CD14-positive monocyte (primary cell): ENCODE measurements around the gene ACSL6. TPM values are rescaled to one million over a fixed set of nuclear protein-coding genes. Genes with fewer than 3 reads are reported as not detected.

ENCODE experiments used
- DNase-seq, 3 donors: peaks; one replicate each; pipeline ENCODE4 v3.0.0-alpha.2; 2011 to 2022
- H2AFZ ChIP-seq: 2 replicates; pipeline ENCODE4 v1.6.0; 2012; ENCODE audit warnings: mild to moderate bottlenecking, low read depth, low read length, inconsistent platforms; ENCODE audit not compliant: insufficient read depth, poor library complexity, severe bottlenecking
- H3K27ac ChIP-seq, 2 donors: 1 replicate in 1 of 2; 2 replicates in 1 of 2; pipeline ENCODE4 v1.5.1; 2012 to 2013; ENCODE audit warnings: low read length in 2 of 2, control low read depth in 1 of 2, inconsistent platforms in 1 of 2, low read depth in 1 of 2, mild to moderate bottlenecking in 1 of 2
- H3K27me3 ChIP-seq, 2 donors: one replicate each; pipeline versions ENCODE4 v1.6.0 to v1.6.1; 2011 to 2013; ENCODE audit warnings: low read length in 2 of 2; ENCODE audit not compliant: control insufficient read depth in 2 of 2, insufficient read depth in 2 of 2
- H3K36me3 ChIP-seq, 2 donors: replicated peaks in 1 of 2; 1 replicate in 1 of 2; 2 replicates in 1 of 2; pipeline versions ENCODE4 v1.5.1 to v1.6.1; 2012 to 2013; ENCODE audit warnings: low read length in 2 of 2, control low read depth in 1 of 2, inconsistent platforms in 1 of 2, mild to moderate bottlenecking in 1 of 2; ENCODE audit not compliant: insufficient read depth in 2 of 2, control insufficient read depth in 1 of 2
- H3K4me1 ChIP-seq, 2 donors: 1 replicate in 1 of 2; 2 replicates in 1 of 2; pipeline versions ENCODE4 v1.5.1 to v1.6.1; 2012 to 2013; ENCODE audit warnings: low read length in 2 of 2, control low read depth in 1 of 2, inconsistent platforms in 1 of 2, mild to moderate bottlenecking in 1 of 2, moderate library complexity in 1 of 2; ENCODE audit not compliant: insufficient read depth in 2 of 2, control insufficient read depth in 1 of 2
- H3K4me2 ChIP-seq: replicated peaks from 2 replicates; pipeline ENCODE3; 2012; ENCODE audit warnings: low read length, moderate library complexity, mild to moderate bottlenecking; ENCODE audit not compliant: poor library complexity, severe bottlenecking; ENCODE audit errors: extremely low read depth
- H3K4me3 ChIP-seq, 3 experiments: fragments of 200-600 bp in 1 of 3; sonication (generic) in 1 of 3; replicated peaks in 1 of 3; 1 replicate in 2 of 3; 2 replicates in 1 of 3; pipeline ENCODE4 v1.5.1; 2011 to 2013; ENCODE audit warnings: low read length in 3 of 3, mild to moderate bottlenecking in 3 of 3, control low read depth in 2 of 3, low read depth in 2 of 3, inconsistent platforms in 1 of 3, moderate library complexity in 1 of 3
- H3K79me2 ChIP-seq: 2 replicates; pipeline ENCODE4 v1.6.0; 2012; ENCODE audit warnings: mild to moderate bottlenecking, control low read depth, inconsistent platforms, low read length, moderate library complexity; ENCODE audit not compliant: insufficient read depth
- H3K9ac ChIP-seq: 2 replicates; pipeline ENCODE4 v1.6.0; 2017; ENCODE audit warnings: low read length, mild to moderate bottlenecking; ENCODE audit not compliant: insufficient read depth, poor library complexity, severe bottlenecking
- H3K9me3 ChIP-seq, 2 donors: replicated peaks in 1 of 2; 1 replicate in 1 of 2; 2 replicates in 1 of 2; pipeline versions ENCODE4 v1.5.1 to v1.6.1; 2012 to 2013; ENCODE audit warnings: low read length in 2 of 2, control low read depth in 1 of 2; ENCODE audit not compliant: control insufficient read depth in 1 of 2, insufficient read depth in 1 of 2
- H4K20me1 ChIP-seq: 2 replicates; pipeline ENCODE4 v1.6.0; 2012; ENCODE audit warnings: mild to moderate bottlenecking, low read length, control low read depth, moderate library complexity; ENCODE audit not compliant: insufficient read depth
- H3K27ac Mint-ChIP-seq, 7 donors: one replicate each; pipeline ENCODE4 v1.8.0; 2020; ENCODE audit warnings: mild to moderate bottlenecking in 7 of 7, mixed read lengths in 7 of 7, moderate library complexity in 6 of 7, inconsistent platforms in 2 of 7
- H3K27me3 Mint-ChIP-seq, 3 donors: one replicate each; pipeline ENCODE4 v1.8.0; 2021 to 2022; ENCODE audit warnings: low read depth in 3 of 3, mild to moderate bottlenecking in 3 of 3, mixed read lengths in 3 of 3, moderate library complexity in 3 of 3, inconsistent platforms in 1 of 3
- H3K36me3 Mint-ChIP-seq, 2 donors: one replicate each; pipeline ENCODE4 v1.8.0; 2020; ENCODE audit warnings: mixed read lengths in 2 of 2, inconsistent platforms in 1 of 2, mild to moderate bottlenecking in 1 of 2
- H3K4me1 Mint-ChIP-seq: one replicate; pipeline ENCODE4 v1.8.0; 2020; ENCODE audit warnings: mild to moderate bottlenecking, mixed read lengths
- H3K4me3 Mint-ChIP-seq, 2 donors: one replicate each; pipeline ENCODE4 v1.8.0; 2020; ENCODE audit warnings: mild to moderate bottlenecking in 2 of 2, mixed read lengths in 2 of 2, moderate library complexity in 1 of 2
- H3K9me3 Mint-ChIP-seq, 7 donors: one replicate each; pipeline ENCODE4 v1.8.0; 2020 to 2022; ENCODE audit warnings: mixed read lengths in 7 of 7, mild to moderate bottlenecking in 6 of 7, moderate library complexity in 6 of 7, inconsistent platforms in 2 of 7
- WGBS: methylation state at CpG from one replicate; pipeline ENCODE4 v1.1.5; 2013; ENCODE audit warnings: missing lambda C conversion rate; ENCODE audit not compliant: insufficient coverage; 5-methylcytosine and 5-hydroxymethylcytosine counted together
- intact Hi-C, 2 donors: fragments of 100-400 bp; cut with micrococcal nuclease; formaldehyde crosslinking; loops; one replicate each; pipeline versions ENCODE4 v1.15.0 to v1.15.1; 2023
- polyA plus RNA-seq, 3 donors: library from polyadenylated mRNA; depleted of rRNA in 1 of 3; unstranded in 2 of 3; stranded (reverse) in 1 of 3; fragments of 300-500 nt in 2 of 3; fragments of >200 nt in 1 of 3; fragmentation: Illumina TruSeq in 2 of 3; gene quantifications; 1 replicate in 2 of 3; 2 replicates in 1 of 3; pipeline ENCODE4 v1.2.3, GENCODE V29; 2012 to 2021
- TF ChIP-seq, protein P1 (sequence below): fragments of 200-600 bp; IDR thresholded peaks from one replicate; pipeline ENCODE4 v1.8.0; 2022; ENCODE audit warnings: antibody characterized with exemption, mild to moderate bottlenecking

The ACSL6 gene
- polyA plus RNA-seq, 3 donors: 0.45 TPM; not detected in 2

DNA sequence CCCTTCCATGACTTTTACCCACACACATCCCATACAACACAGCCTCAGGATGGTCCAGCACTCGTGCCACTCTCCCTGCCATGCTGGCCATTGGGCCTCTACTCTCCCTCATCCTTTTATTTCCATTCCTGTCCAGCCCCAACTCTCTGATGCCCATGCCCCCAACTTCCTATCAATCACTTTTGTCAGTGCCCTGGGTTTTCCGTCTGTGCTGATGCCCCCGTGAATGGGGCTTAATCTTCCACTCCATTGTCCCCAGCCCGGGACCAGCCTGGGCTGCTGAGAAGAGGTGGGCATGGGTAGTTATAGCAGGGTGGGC, 12.6 kb upstream of the ACSL6 start:
- Histone ChIP-seq H3K36me3 (no peaks in the 10 kb centered on the region), H3K4me2 (no peak overlapping the region), H3K27me3 (peaks cover 2 to 11% of the 10 kb centered on the region in 2 donors), H3K27ac (no peak overlapping the region), H3K4me1 (no peaks in the 10 kb centered on the region), H2AFZ (no peak overlapping the region), H3K9ac (no peak overlapping the region), H3K4me3 (no peak overlapping the region), H3K79me2 (no peaks in the 10 kb centered on the region), H3K9me3 (no peaks in the 10 kb centered on the region), H4K20me1 (no peaks in the 10 kb centered on the region)
- Mint-ChIP-seq H3K27me3 (peaks cover 1 to 11% (median 5%) of the 10 kb centered on the region in 3 donors), H3K9me3 (no peaks in the 10 kb centered on the region), H3K27ac (no peak overlapping the region), H3K36me3 (no peaks in the 10 kb centered on the region), H3K4me1 (no peaks in the 10 kb centered on the region), H3K4me3 (no peak overlapping the region)
- WGBS: 83% methylated on average over 1 of the region's 4 CpGs
- intact Hi-C loops: no loop called here
- DNase-seq: no peak
- TF ChIP-seq, protein P1, sequence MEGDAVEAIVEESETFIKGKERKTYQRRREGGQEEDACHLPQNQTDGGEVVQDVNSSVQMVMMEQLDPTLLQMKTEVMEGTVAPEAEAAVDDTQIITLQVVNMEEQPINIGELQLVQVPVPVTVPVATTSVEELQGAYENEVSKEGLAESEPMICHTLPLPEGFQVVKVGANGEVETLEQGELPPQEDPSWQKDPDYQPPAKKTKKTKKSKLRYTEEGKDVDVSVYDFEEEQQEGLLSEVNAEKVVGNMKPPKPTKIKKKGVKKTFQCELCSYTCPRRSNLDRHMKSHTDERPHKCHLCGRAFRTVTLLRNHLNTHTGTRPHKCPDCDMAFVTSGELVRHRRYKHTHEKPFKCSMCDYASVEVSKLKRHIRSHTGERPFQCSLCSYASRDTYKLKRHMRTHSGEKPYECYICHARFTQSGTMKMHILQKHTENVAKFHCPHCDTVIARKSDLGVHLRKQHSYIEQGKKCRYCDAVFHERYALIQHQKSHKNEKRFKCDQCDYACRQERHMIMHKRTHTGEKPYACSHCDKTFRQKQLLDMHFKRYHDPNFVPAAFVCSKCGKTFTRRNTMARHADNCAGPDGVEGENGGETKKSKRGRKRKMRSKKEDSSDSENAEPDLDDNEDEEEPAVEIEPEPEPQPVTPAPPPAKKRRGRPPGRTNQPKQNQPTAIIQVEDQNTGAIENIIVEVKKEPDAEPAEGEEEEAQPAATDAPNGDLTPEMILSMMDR: no peak

GRCh38 chr5:132023258-132024116, 12.0 kb upstream of the ACSL6 start:
- H3K27me3 Mint-ChIP-seq: peaks cover 1 to 11% (median 5%) of the 10 kb centered on the region in 3 donors
- intact Hi-C loops: no loop called here
- no peak overlapping the region for H3K27ac ChIP-seq
- no peak overlapping the region for H2AFZ ChIP-seq
- H3K4me3 Mint-ChIP-seq: no peak overlapping the region
- H3K4me2 ChIP-seq: no peak overlapping the region
- WGBS: 66% methylated on average over 3 of the region's 5 CpGs
- no peaks in the 10 kb centered on the region for H3K9me3 Mint-ChIP-seq
- no peak overlapping the region for H3K4me3 ChIP-seq
- no peak overlapping the region for H3K9ac ChIP-seq
- H3K27me3 ChIP-seq: peaks cover 4 to 11% of the 10 kb centered on the region in 2 donors
- no peaks in the 10 kb centered on the region for H3K4me1 ChIP-seq
- no peaks in the 10 kb centered on the region for H3K36me3 ChIP-seq
- H3K9me3 ChIP-seq: no peaks in the 10 kb centered on the region
- no peaks in the 10 kb centered on the region for H3K36me3 Mint-ChIP-seq
- H3K4me1 Mint-ChIP-seq: no peaks in the 10 kb centered on the region
- H3K79me2 ChIP-seq: no peaks in the 10 kb centered on the region
- peak in 1 of 3 donors; percentile 1 for DNase-seq
- TF ChIP-seq, protein P1: no peak
- H3K27ac Mint-ChIP-seq: no peak overlapping the region
- H4K20me1 ChIP-seq: no peaks in the 10 kb centered on the region
